ENCODE data around the gene STK11.

- TF ChIP-seq POLR2A (IDR thresholded peaks at IDR 0.05) (no peak), CTCF (IDR thresholded peaks at IDR 0.05 in 8 of 11, conservative IDR thresholded peaks at IDR 0.05 in 3 of 11) (no peak), POLR2AphosphoS5 (IDR thresholded peaks at IDR 0.05) (peak in 2 of 3 donors; percentile 39 to 43)
Measured at GRCh38 chr19:1214862-1215731, 9.5 kb downstream of the STK11 start.
